ENCODE results near the gene GATAD2A. TPM values are rescaled to one million over a fixed set of nuclear protein-coding genes. Genes with fewer than 3 reads are reported as not detected.

The GATAD2A gene
- total and polyA plus RNA-seq, 9 of the 15 experiments (the other 6 are each of a cell fraction or from before 2014, with no cell fraction given), result 2.4 to 226 (median 44.2) TPM

GRCh38 chr19:19488875-19489690 lies 83.6 kb downstream of the GATAD2A start (continued):
- TF ChIP-seq UBTF (IDR thresholded peaks at IDR 0.05; ENCODE audit: borderline replicate concordance in 1 of 2, low read depth in 2 of 2, low read length in 2 of 2) (no peak), SMAD4 (CRISPR knock-in tag; conservative IDR thresholded peaks at IDR 0.05) (peak; percentile 30), NCOA1 (IDR thresholded peaks at IDR 0.05; ENCODE audit: low read depth) (peak; percentile 47; the same call in 1 of the 2 replicates), ZNF609 (CRISPR knock-in tag; IDR thresholded peaks at IDR 0.05; ENCODE audit: borderline replicate concordance) (no peak), ZNF318 (IDR thresholded peaks at IDR 0.05; ENCODE audit: borderline replicate concordance in 1 of 2, low read depth in 1 of 2) (peak in 1 of 2 experiments; percentile 84; a peak in 2 of 4 replicates), HNRNPUL1 (IDR thresholded peaks at IDR 0.05; ENCODE audit: low read length) (no peak), ZNF449 (CRISPR knock-in tag; IDR thresholded peaks at IDR 0.05) (no peak)
